ENCODE measurements around the gene ITGA8.

GRCh38 chr10:15505329-15505728 lies 214.4 kb downstream of the ITGA8 start:
- no peak for TF ChIP-seq POLR2AphosphoS5 (IDR thresholded peaks at IDR 0.05)
- TF ChIP-seq POLR2A (IDR thresholded peaks at IDR 0.05) = no peak
- TF ChIP-seq, protein P1, sequence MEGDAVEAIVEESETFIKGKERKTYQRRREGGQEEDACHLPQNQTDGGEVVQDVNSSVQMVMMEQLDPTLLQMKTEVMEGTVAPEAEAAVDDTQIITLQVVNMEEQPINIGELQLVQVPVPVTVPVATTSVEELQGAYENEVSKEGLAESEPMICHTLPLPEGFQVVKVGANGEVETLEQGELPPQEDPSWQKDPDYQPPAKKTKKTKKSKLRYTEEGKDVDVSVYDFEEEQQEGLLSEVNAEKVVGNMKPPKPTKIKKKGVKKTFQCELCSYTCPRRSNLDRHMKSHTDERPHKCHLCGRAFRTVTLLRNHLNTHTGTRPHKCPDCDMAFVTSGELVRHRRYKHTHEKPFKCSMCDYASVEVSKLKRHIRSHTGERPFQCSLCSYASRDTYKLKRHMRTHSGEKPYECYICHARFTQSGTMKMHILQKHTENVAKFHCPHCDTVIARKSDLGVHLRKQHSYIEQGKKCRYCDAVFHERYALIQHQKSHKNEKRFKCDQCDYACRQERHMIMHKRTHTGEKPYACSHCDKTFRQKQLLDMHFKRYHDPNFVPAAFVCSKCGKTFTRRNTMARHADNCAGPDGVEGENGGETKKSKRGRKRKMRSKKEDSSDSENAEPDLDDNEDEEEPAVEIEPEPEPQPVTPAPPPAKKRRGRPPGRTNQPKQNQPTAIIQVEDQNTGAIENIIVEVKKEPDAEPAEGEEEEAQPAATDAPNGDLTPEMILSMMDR (IDR thresholded peaks at IDR 0.05) = no peak
- no peak for TF ChIP-seq EP300 (IDR thresholded peaks at IDR 0.05)
